ENCODE measurements around the gene RUVBL2. TPM values are rescaled to one million over a fixed set of nuclear protein-coding genes. Genes with fewer than 3 reads are reported as not detected.

The RUVBL2 gene
- total RNA-seq, 1 donor from 2014 or later, result 106 TPM

GRCh38 chr19:48962029-48962848 lies 31.4 kb upstream of the RUVBL2 start:
- no peaks in the 10 kb centered on the region for H3K9me3 ChIP-seq
- intact Hi-C loops (cut with DNase I), result no loop called here

GRCh38 chr19:48962849-48963165 lies 30.9 kb upstream of the RUVBL2 start:
- no peak for TF ChIP-seq CTCF (IDR thresholded peaks at IDR 0.05)
- peaks cover 13 to 23% of the 10 kb centered on the region in 2 donors for H3K36me3 ChIP-seq
- intact Hi-C loops (cut with DNase I), result no loop called here
- peaks cover 9 to 34% of the 10 kb centered on the region in 2 donors for H3K4me1 ChIP-seq
- H3K9me3 ChIP-seq, result no peaks in the 10 kb centered on the region
- H3K4me3 ChIP-seq, result no peak overlapping the region
- H3K27me3 ChIP-seq, result no peaks in the 10 kb centered on the region
- DNase-seq (ENCODE audit: low spot score in 2 of 2), result no peak
- peak overlapping the region; percentile 89 to 96 for H3K27ac ChIP-seq

More at GRCh38 chr19:48962029-48962848, 31.4 kb upstream of the RUVBL2 start:
- Histone ChIP-seq H3K27me3 (no peaks in the 10 kb centered on the region), H3K4me1 (peaks cover 7 to 31% of the 10 kb centered on the region in 2 donors), H3K4me3 (no peak overlapping the region), H3K36me3 (peaks cover 12 to 22% of the 10 kb centered on the region in 2 donors), H3K27ac (peak overlapping the region; percentile 89 to 96)
- TF ChIP-seq CTCF (IDR thresholded peaks at IDR 0.05), result no peak
- DNase-seq (ENCODE audit: low spot score in 2 of 2), result no peak

GRCh38 chr19:48963371-48964204 lies 30.1 kb upstream of the RUVBL2 start:
- peak overlapping the region; percentile 89 to 94 for H3K4me3 ChIP-seq
- peak overlapping the region; percentile 89 to 96 for H3K27ac ChIP-seq
- H3K9me3 ChIP-seq, result no peaks in the 10 kb centered on the region
- no peak for TF ChIP-seq CTCF (IDR thresholded peaks at IDR 0.05)
- intact Hi-C loops (cut with DNase I), result loop anchor here (2.0 kb wide), 2 partner anchors 29 to 127 kb away; partner anchors contain the start of genes GYS1, HSD17B14 and RUVBL2
- no peaks in the 10 kb centered on the region for H3K27me3 ChIP-seq
- H3K36me3 ChIP-seq, result peaks cover 13 to 19% of the 10 kb centered on the region in 2 donors
- peaks cover 9 to 37% of the 10 kb centered on the region in 2 donors for H3K4me1 ChIP-seq
- DNase-seq (ENCODE audit: low spot score in 2 of 2), result peak in 1 of 2 donors; percentile 88

GRCh38 chr19:48964205-48965039 lies 29.3 kb upstream of the RUVBL2 start:
- H3K9me3 ChIP-seq, result no peaks in the 10 kb centered on the region
- intact Hi-C loops (cut with DNase I), result loop anchor here (1.0 to 2.0 kb wide), 4 partner anchors 28 to 128 kb away; partner anchors contain the start of genes GYS1, HSD17B14, NUCB1 and RUVBL2
- no peaks in the 10 kb centered on the region for H3K27me3 ChIP-seq
- H3K4me1 ChIP-seq, result peaks cover 9 to 37% of the 10 kb centered on the region in 2 donors
- peak overlapping the region; percentile 89 to 96 for H3K27ac ChIP-seq
- DNase-seq (ENCODE audit: low spot score in 2 of 2), result no peak
- peaks cover 18 to 27% of the 10 kb centered on the region in 2 donors for H3K36me3 ChIP-seq
- TF ChIP-seq CTCF (IDR thresholded peaks at IDR 0.05), result no peak
- H3K4me3 ChIP-seq, result peak overlapping the region; percentile 89 to 94

Data from ascending aorta (tissue), 2 donors.